Prostate gland (tissue), 2 donors: ENCODE data around the gene DDX39A. TPM values are rescaled to one million over a fixed set of nuclear protein-coding genes. Genes with fewer than 3 reads are reported as not detected.

Source experiments
- DNase-seq: peaks from one replicate; pipeline ENCODE4 v3.0.0-alpha.2; 2019; ENCODE audit warnings: low spot score
- H3K27ac ChIP-seq, 2 donors: fragments of 200-600 bp; sonication (generic); 2 replicates each; pipeline ENCODE4 v1.5.1; 2017 to 2019
- H3K27me3 ChIP-seq: fragments of 200-600 bp; sonication (generic); replicated peaks from 2 replicates; pipeline ENCODE4 v1.5.1; 2019; ENCODE audit not compliant: insufficient read depth
- H3K36me3 ChIP-seq, 2 donors: fragments of 200-600 bp; sonication (generic); 1 replicate in 1 of 2; 2 replicates in 1 of 2; pipeline versions ENCODE4 v1.5.1 to v1.8.1; 2017 to 2019
- H3K4me1 ChIP-seq: fragments of 200-600 bp; sonication (generic); replicated peaks from 2 replicates; pipeline ENCODE4 v1.5.1; 2019
- H3K4me3 ChIP-seq, 2 donors: fragments of 200-600 bp; sonication (generic); 2 replicates each; pipeline ENCODE4 v1.5.1; 2017 to 2019
- H3K9me3 ChIP-seq: fragments of 200-600 bp; sonication (generic); 2 replicates; pipeline ENCODE4 v1.5.1; 2017
- CTCF ChIP-seq, 4 experiments: fragments of 200-600 bp in 2 of 4; fragments of 450-650 bp in 2 of 4; sonication (generic) in 2 of 4; IDR thresholded peaks; 1 replicate in 3 of 4; 2 replicates in 1 of 4; pipeline ENCODE4 v1.5.1; 2016 to 2019; ENCODE audit warnings: antibody characterized with exemption in 4 of 4, mild to moderate bottlenecking in 2 of 4, moderate library complexity in 2 of 4
- POLR2A ChIP-seq: fragments of 450-650 bp; IDR thresholded peaks from one replicate; pipeline ENCODE4 v1.6.1; 2016; ENCODE audit warnings: antibody characterized with exemption, mild to moderate bottlenecking
- POLR2AphosphoS5 ChIP-seq: sonication (generic); formaldehyde crosslinking; IDR thresholded peaks from one replicate; pipeline ENCODE4 v1.6.1; 2017; ENCODE audit warnings: antibody characterized with exemption
- WGBS: methylation state at CpG from one replicate; pipeline ENCODE4 v1.1.5; 2018; 5-methylcytosine and 5-hydroxymethylcytosine counted together
- intact Hi-C: fragments of 100-400 bp; cut with DNase I; formaldehyde crosslinking; loops from one replicate; pipeline ENCODE4 v1.14.2; 2022
- total RNA-seq, 2 donors: library from RNA; depleted of rRNA; stranded (reverse); fragments of >200 nt; gene quantifications; one replicate each; pipeline ENCODE4 v1.1.0, GENCODE V29; 2016

DDX39A gene
- total RNA-seq, 2 donors from 2014 or later = 64.9 to 121 TPM

- H3K4me1 ChIP-seq = no peaks in the 10 kb centered on the region
- TF ChIP-seq POLR2AphosphoS5 (no peak), POLR2A (no peak), CTCF (IDR thresholded peaks at IDR 0.05) (no peak)
- no peaks in the 10 kb centered on the region for H3K27me3 ChIP-seq
- H3K9me3 ChIP-seq = no peaks in the 10 kb centered on the region
- H3K36me3 ChIP-seq = no peaks in the 10 kb centered on the region
- intact Hi-C loops = loop anchor here (10.0 kb wide), 1 partner anchor 374 kb away; no protein-coding TSS in a partner anchor
- no peak overlapping the region for H3K4me3 ChIP-seq
- no peak overlapping the region for H3K27ac ChIP-seq
- no peak for DNase-seq
- WGBS = 87% methylated on average over 10 of the region's 10 CpGs
Measured at GRCh38 chr19:14391156-14391821, 27.9 kb downstream of the DDX39A start.

GRCh38 chr19:14390548-14390947 lies 28.6 kb downstream of the DDX39A start:
- Histone ChIP-seq H3K4me1 (no peaks in the 10 kb centered on the region), H3K4me3 (no peak overlapping the region), H3K36me3 (no peaks in the 10 kb centered on the region), H3K9me3 (no peaks in the 10 kb centered on the region), H3K27ac (no peak overlapping the region), H3K27me3 (no peaks in the 10 kb centered on the region)
- DNase-seq = no peak
- intact Hi-C loops = loop anchor here (10.0 kb wide), 1 partner anchor 374 kb away; no protein-coding TSS in a partner anchor
- WGBS = 95% methylated on average over 5 of the region's 5 CpGs
- no peak for TF ChIP-seq POLR2AphosphoS5
- no peak for TF ChIP-seq CTCF (IDR thresholded peaks at IDR 0.05)
- no peak for TF ChIP-seq POLR2A

DNA sequence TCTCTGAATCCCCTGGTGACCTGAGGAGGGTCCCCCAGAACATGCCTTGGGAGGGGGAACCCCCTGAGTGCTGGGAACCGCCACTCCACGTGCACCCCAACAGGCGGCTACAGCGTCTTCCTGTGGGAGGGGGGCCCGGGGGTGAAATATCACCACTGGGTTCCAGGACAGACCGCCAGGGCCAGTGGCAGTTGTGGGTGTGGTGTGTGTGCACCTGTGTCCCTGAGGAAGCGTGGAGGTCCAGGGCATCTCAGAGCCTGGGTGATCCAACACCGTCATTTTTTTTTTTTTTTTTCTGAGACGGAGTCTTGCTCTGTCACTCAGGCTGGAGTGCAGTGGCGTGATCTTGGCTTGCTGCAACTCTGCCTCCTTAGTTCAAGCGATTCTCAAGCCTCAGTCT lies 33.6 kb downstream of the DDX39A start:
- no peak for TF ChIP-seq POLR2A
- TF ChIP-seq POLR2AphosphoS5 = no peak
- TF ChIP-seq CTCF (IDR thresholded peaks at IDR 0.05) = no peak
- Histone ChIP-seq H3K27me3 (no peaks in the 10 kb centered on the region), H3K4me1 (peaks cover 6% of the 10 kb centered on the region), H3K27ac (no peak overlapping the region), H3K36me3 (no peaks in the 10 kb centered on the region), H3K4me3 (no peak overlapping the region), H3K9me3 (no peaks in the 10 kb centered on the region)
- no peak for DNase-seq
- WGBS = 77% methylated on average over 11 of the region's 11 CpGs
- intact Hi-C loops = no loop called here

DNA sequence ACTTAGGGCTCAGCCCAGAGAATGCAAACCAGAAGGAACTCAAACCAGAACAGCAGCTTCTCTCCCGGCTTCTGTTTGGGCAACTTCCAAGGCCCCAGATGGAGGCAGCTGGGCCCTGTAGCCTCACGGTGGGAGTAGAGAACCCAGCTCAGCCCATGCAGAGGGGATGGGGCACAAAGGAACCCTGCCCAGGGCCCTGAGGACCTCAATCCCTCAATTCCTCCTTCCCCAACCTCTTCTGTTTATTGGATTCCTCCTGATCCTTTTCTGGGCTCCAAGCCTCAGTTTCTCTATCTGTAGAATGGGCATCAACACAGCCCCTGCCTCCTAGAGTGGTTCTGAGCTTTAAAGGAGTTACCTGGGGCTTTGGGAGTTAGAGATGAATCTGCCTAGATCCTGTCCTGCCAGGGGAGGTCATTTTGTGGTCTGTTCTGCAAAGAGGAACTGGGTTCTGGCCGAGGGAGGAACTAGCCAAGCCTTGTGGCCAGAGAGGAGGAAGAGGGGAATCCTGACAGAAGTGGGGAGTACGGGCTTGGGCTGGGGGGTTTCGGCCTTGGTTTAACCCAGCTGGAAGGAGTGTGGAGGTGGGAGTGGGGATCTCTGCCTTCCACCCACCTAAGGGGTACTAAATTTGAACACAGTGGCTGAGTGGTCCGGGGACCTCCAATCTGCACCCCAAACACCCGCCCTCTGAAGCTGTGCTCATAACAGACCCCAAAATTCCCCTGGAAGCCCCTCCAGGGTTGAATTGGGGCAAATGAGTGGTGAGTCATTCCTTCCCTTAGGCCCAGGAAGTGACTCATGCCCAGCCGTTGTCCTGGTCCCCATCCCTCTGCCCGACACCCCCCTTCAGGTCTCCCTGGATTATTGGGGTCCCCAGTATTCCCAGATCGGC lies 35.2 kb downstream of the DDX39A start:
- no peaks in the 10 kb centered on the region for H3K27me3 ChIP-seq
- no peak for DNase-seq
- no peak overlapping the region for H3K4me3 ChIP-seq
- intact Hi-C loops = no loop called here
- H3K36me3 ChIP-seq = no peaks in the 10 kb centered on the region
- H3K4me1 ChIP-seq = peaks cover 6% of the 10 kb centered on the region
- H3K27ac ChIP-seq = peak overlapping the region; percentile 57 to 58
- 37% methylated on average over 10 of the region's 10 CpGs for WGBS
- no peaks in the 10 kb centered on the region for H3K9me3 ChIP-seq
- TF ChIP-seq POLR2AphosphoS5 (no peak), POLR2A (no peak), CTCF (IDR thresholded peaks at IDR 0.05) (no peak)
